Activated T-cell treated with anti-CD3 and anti-CD28 coated beads, Interleukin-2, amount 50 U/mL, for 4 hours (primary cell): ENCODE results near the gene NOX4. TPM values are rescaled to one million over a fixed set of nuclear protein-coding genes. Genes with fewer than 3 reads are reported as not detected.
"Not testable (repeated sequence)": the region's sequence is repeated elsewhere in the genome, so short reads cannot be mapped to it uniquely, and the experiment has no call there.

Experiments used
- ATAC-seq, 2 donors: fragments of 200-7000 bp; cut with Tn5 transposase; one replicate each; pipeline ENCODE4 v1.10.0; 2021
- DNase-seq: peaks from one replicate; pipeline ENCODE4 v3.0.0-alpha.2; 2020
- H3K27me3 Mint-ChIP-seq: one replicate; pipeline ENCODE4 v1.8.0; 2021; ENCODE audit warnings: low read depth, mixed read lengths
- H3K36me3 Mint-ChIP-seq: one replicate; pipeline ENCODE4 v1.8.0; 2022; ENCODE audit warnings: mixed read lengths; ENCODE audit not compliant: insufficient read depth
- H3K4me1 Mint-ChIP-seq: one replicate; pipeline ENCODE4 v1.8.0; 2021; ENCODE audit warnings: low read depth, mixed read lengths
- H3K4me3 Mint-ChIP-seq: one replicate; pipeline ENCODE4 v1.8.0; 2021; ENCODE audit warnings: mild to moderate bottlenecking, moderate library complexity, mixed read lengths
- H3K9me3 Mint-ChIP-seq: one replicate; pipeline ENCODE4 v1.8.0; 2021; ENCODE audit warnings: mixed read lengths
- total RNA-seq, 3 donors: library from RNA; stranded (reverse); gene quantifications; one replicate each; pipeline ENCODE4 v1.2.1, GENCODE V29; 2021

The NOX4 gene
- total RNA-seq, 3 donors from 2014 or later, result not detected

GRCh38 chr11:89337100-89337650, 154.0 kb downstream of the NOX4 start:
- ATAC-seq, DNase-seq, H3K36me3 Mint-ChIP-seq, H3K9me3 Mint-ChIP-seq, H3K4me3 Mint-ChIP-seq, H3K27me3 Mint-ChIP-seq, H3K4me1 Mint-ChIP-seq: not testable (repeated sequence)

- not testable (repeated sequence) for ATAC-seq, H3K36me3 Mint-ChIP-seq
Observed at GRCh38 chr11:89333704-89334103, 157.5 kb downstream of the NOX4 start.

GRCh38 chr11:89331940-89332339, 159.2 kb downstream of the NOX4 start:
- not testable (repeated sequence) for ATAC-seq, H3K4me1 Mint-ChIP-seq, H3K36me3 Mint-ChIP-seq, DNase-seq, H3K4me3 Mint-ChIP-seq, H3K9me3 Mint-ChIP-seq, H3K27me3 Mint-ChIP-seq

More at GRCh38 chr11:89333704-89334103, 157.5 kb downstream of the NOX4 start:
- not testable (repeated sequence) for H3K9me3 Mint-ChIP-seq, H3K4me1 Mint-ChIP-seq, H3K4me3 Mint-ChIP-seq, H3K27me3 Mint-ChIP-seq, DNase-seq

- Mint-ChIP-seq H3K9me3 (no peaks in the 10 kb centered on the region), H3K4me1 (no peaks in the 10 kb centered on the region), H3K4me3 (no peak overlapping the region), H3K36me3 (no peaks in the 10 kb centered on the region), H3K27me3 (no peaks in the 10 kb centered on the region)
- ATAC-seq, result no peak
- no peak for DNase-seq
Observed at GRCh38 chr11:89327885-89328284, 163.3 kb downstream of the NOX4 start.

GRCh38 chr11:89321401-89321800, 169.8 kb downstream of the NOX4 start:
- H3K9me3 Mint-ChIP-seq, result peaks cover 7% of the 10 kb centered on the region
- no peaks in the 10 kb centered on the region for H3K4me1 Mint-ChIP-seq
- no peak for DNase-seq
- no peak for ATAC-seq
- H3K4me3 Mint-ChIP-seq, result no peak overlapping the region
- H3K36me3 Mint-ChIP-seq, result no peaks in the 10 kb centered on the region
- H3K27me3 Mint-ChIP-seq, result no peaks in the 10 kb centered on the region

GRCh38 chr11:89310607-89311006, 180.6 kb downstream of the NOX4 start:
- H3K4me1 Mint-ChIP-seq, H3K9me3 Mint-ChIP-seq, DNase-seq, H3K4me3 Mint-ChIP-seq, ATAC-seq, H3K27me3 Mint-ChIP-seq, H3K36me3 Mint-ChIP-seq: not testable (repeated sequence)

- H3K9me3 Mint-ChIP-seq, H3K4me3 Mint-ChIP-seq: not testable (repeated sequence)
Observed at GRCh38 chr11:89309321-89309985, 181.7 kb downstream of the NOX4 start.

GRCh38 chr11:89308272-89308671, 182.9 kb downstream of the NOX4 start:
- not testable (repeated sequence) for H3K9me3 Mint-ChIP-seq, H3K27me3 Mint-ChIP-seq, H3K36me3 Mint-ChIP-seq, H3K4me3 Mint-ChIP-seq, DNase-seq, H3K4me1 Mint-ChIP-seq, ATAC-seq

More at GRCh38 chr11:89309321-89309985, 181.7 kb downstream of the NOX4 start:
- not testable (repeated sequence) for H3K27me3 Mint-ChIP-seq, DNase-seq, H3K36me3 Mint-ChIP-seq, ATAC-seq, H3K4me1 Mint-ChIP-seq

GRCh38 chr11:89303029-89303428, 188.1 kb downstream of the NOX4 start:
- ATAC-seq, H3K4me3 Mint-ChIP-seq, H3K27me3 Mint-ChIP-seq, H3K4me1 Mint-ChIP-seq, H3K9me3 Mint-ChIP-seq, DNase-seq, H3K36me3 Mint-ChIP-seq: not testable (repeated sequence)

- DNase-seq, ATAC-seq, H3K27me3 Mint-ChIP-seq, H3K4me3 Mint-ChIP-seq, H3K4me1 Mint-ChIP-seq, H3K36me3 Mint-ChIP-seq, H3K9me3 Mint-ChIP-seq: not testable (repeated sequence)
Observed at GRCh38 chr11:89295023-89295422, 196.2 kb downstream of the NOX4 start.

- H3K36me3 Mint-ChIP-seq, result no peaks in the 10 kb centered on the region
Observed at GRCh38 chr11:89293965-89294679, 197.1 kb downstream of the NOX4 start.

GRCh38 chr11:89288004-89288403, 203.2 kb downstream of the NOX4 start:
- H3K4me1 Mint-ChIP-seq, H3K36me3 Mint-ChIP-seq, ATAC-seq, H3K27me3 Mint-ChIP-seq, DNase-seq, H3K9me3 Mint-ChIP-seq, H3K4me3 Mint-ChIP-seq: not testable (repeated sequence)

More at GRCh38 chr11:89293965-89294679, 197.1 kb downstream of the NOX4 start:
- no peak for DNase-seq
- H3K4me1 Mint-ChIP-seq, result no peaks in the 10 kb centered on the region
- ATAC-seq, result no peak
- no peaks in the 10 kb centered on the region for H3K27me3 Mint-ChIP-seq
- H3K9me3 Mint-ChIP-seq, result no peaks in the 10 kb centered on the region
- no peak overlapping the region for H3K4me3 Mint-ChIP-seq

- not testable (repeated sequence) for H3K4me1 Mint-ChIP-seq, H3K27me3 Mint-ChIP-seq, H3K4me3 Mint-ChIP-seq, H3K9me3 Mint-ChIP-seq, DNase-seq, H3K36me3 Mint-ChIP-seq
- peak in 1 of 2 donors; percentile 35 for ATAC-seq
Observed at GRCh38 chr11:89286601-89287000, 204.6 kb downstream of the NOX4 start.

- H3K4me1 Mint-ChIP-seq, DNase-seq, H3K9me3 Mint-ChIP-seq, H3K27me3 Mint-ChIP-seq, H3K4me3 Mint-ChIP-seq, ATAC-seq, H3K36me3 Mint-ChIP-seq: not testable (repeated sequence)
Observed at GRCh38 chr11:89281032-89281677, 210.0 kb downstream of the NOX4 start.
